HCT116 (cell line): ENCODE data around the gene IL1RN. TPM values are rescaled to one million over a fixed set of nuclear protein-coding genes. Genes with fewer than 3 reads are reported as not detected.

ENCODE experiments used
- ATAC-seq: fragments of 200-7000 bp; cut with Tn5 transposase; 2 replicates; pipeline ENCODE4 v1.9.1; 2020; ENCODE audit warnings: mild to moderate bottlenecking, moderate library complexity
- BruUV-seq: library from RNA; stranded (reverse); fragments of 400-500 nt; replicated peaks from 2 replicates; lab custom pipeline; 2021; lab: Mats Ljungman, UMichigan
- CTCF ChIA-PET: fragments of 300-600 bp; sonication (Branson Sonifier 250); formaldehyde crosslinking; loops from one replicate; lab custom pipeline; 2021; ENCODE audit warnings: antibody characterized with exemption; lab: Charles Lee
- POLR2A ChIA-PET: fragments of 300-600, 350-600 bp; sonication (Branson Sonifier 250); formaldehyde crosslinking; loops from one replicate; lab custom pipeline; 2021; ENCODE audit warnings: antibody characterized with exemption; lab: Charles Lee
- RAD21 ChIA-PET, 2 experiments: fragments of 300-600 bp; sonication (Branson Sonifier 250); formaldehyde crosslinking; loops; one replicate each; lab custom pipeline; 2023; ENCODE audit warnings: low total read pairs in 2 of 2; ENCODE audit not compliant: uncharacterized antibody in 2 of 2, unreplicated experiment in 2 of 2, low non-redundant PET in 1 of 2; lab: Charles Lee
- DNase-seq: peaks from one replicate; pipeline ENCODE4 v3.0.0-alpha.2; 2010; ENCODE audit warnings: low read depth, low spot score
- H2AFZ ChIP-seq: fragments of 200-600 bp; shearing (Covaris generic), sonication (generic); 2 replicates; pipeline ENCODE4 v1.6.1; 2017; ENCODE audit warnings: low read depth, mixed run types, mixed read lengths, antibody characterized with exemption, low read length; ENCODE audit not compliant: poor library complexity, severe bottlenecking
- H3K27ac ChIP-seq: 2 replicates; pipeline ENCODE4 v1.5.1; 2012; ENCODE audit warnings: low read depth, low read length
- H3K27me3 ChIP-seq: fragments of 200-600 bp; sonication (generic); 2 replicates; pipeline ENCODE4 v1.6.1; 2016; ENCODE audit warnings: mixed run types, low read length, mixed read lengths; ENCODE audit not compliant: insufficient read depth
- H3K36me3 ChIP-seq, 2 experiments: fragments of 200-500 bp in 1 of 2; fragments of 200-600 bp in 1 of 2; sonication (Bioruptor generic) in 1 of 2; sonication (generic) in 1 of 2; 2 replicates each; pipeline versions ENCODE4 v1.5.1 to v1.6.1; 2014 to 2016; ENCODE audit warnings: low read length in 2 of 2, inconsistent platforms in 1 of 2, mixed read lengths in 1 of 2, mixed run types in 1 of 2; ENCODE audit not compliant: insufficient read depth in 2 of 2, control insufficient read depth in 1 of 2
- H3K4me1 ChIP-seq, 2 experiments: fragments of 200-600 bp in 1 of 2; sonication (generic) in 1 of 2; 2 replicates each; pipeline versions ENCODE4 v1.5.1 to v1.6.1; 2012 to 2017; ENCODE audit warnings: low read length in 2 of 2, inconsistent platforms in 1 of 2, mild to moderate bottlenecking in 1 of 2, mixed read lengths in 1 of 2, mixed run types in 1 of 2, moderate library complexity in 1 of 2; ENCODE audit not compliant: insufficient read depth in 2 of 2, control insufficient read depth in 1 of 2
- H3K4me2 ChIP-seq: fragments of 200-600 bp; sonication (generic); 2 replicates; pipeline ENCODE4 v1.6.1; 2017; ENCODE audit warnings: mixed run types, low read length, mixed read lengths
- H3K4me3 ChIP-seq, 2 experiments: fragments of 200-600 bp in 1 of 2; sonication (generic) in 1 of 2; replicated peaks in 1 of 2; 2 replicates each; pipeline ENCODE4 v1.5.1; 2011 to 2016; ENCODE audit warnings: low read length in 2 of 2, control low read depth in 1 of 2, low read depth in 1 of 2, mild to moderate bottlenecking in 1 of 2, mixed read lengths in 1 of 2, mixed run types in 1 of 2
- H3K79me2 ChIP-seq: fragments of 200-600 bp; sonication (generic); 2 replicates; pipeline ENCODE4 v1.6.1; 2017; ENCODE audit warnings: mild to moderate bottlenecking, mixed run types, low read length, moderate library complexity, mixed read lengths; ENCODE audit not compliant: insufficient read depth
- H3K9ac ChIP-seq: fragments of 200-600 bp; sonication (generic); 2 replicates; pipeline ENCODE4 v1.6.1; 2016; ENCODE audit warnings: low read length, mixed read lengths
- H3K9me2 ChIP-seq: fragments of 200-600 bp; sonication (generic), shearing (Covaris generic); 2 replicates; pipeline ENCODE4 v1.6.1; 2017; ENCODE audit warnings: mixed run types, mild to moderate bottlenecking, moderate library complexity; ENCODE audit not compliant: insufficient read depth
- H3K9me3 ChIP-seq, 2 experiments: fragments of 200-500 bp in 1 of 2; fragments of 200-600 bp in 1 of 2; sonication (Bioruptor generic) in 1 of 2; sonication (generic) in 1 of 2; 2 replicates each; pipeline ENCODE4 v1.6.1; 2014 to 2017; ENCODE audit warnings: low read length in 2 of 2, mixed read lengths in 2 of 2, inconsistent platforms in 1 of 2, low read depth in 1 of 2, mild to moderate bottlenecking in 1 of 2, mixed run types in 1 of 2, moderate library complexity in 1 of 2; ENCODE audit not compliant: control insufficient read depth in 1 of 2, insufficient read depth in 1 of 2
- H4K20me1 ChIP-seq: fragments of 200-600 bp; sonication (generic), shearing (Covaris generic); 2 replicates; pipeline ENCODE4 v1.6.1; 2017; ENCODE audit warnings: mixed run types, mild to moderate bottlenecking, moderate library complexity; ENCODE audit not compliant: insufficient read depth
- ELF1 ChIP-seq: IDR thresholded peaks from 2 replicates; pipeline ENCODE4 v1.6.1; 2012; ENCODE audit warnings: low read depth, borderline replicate concordance
- EZH2 ChIP-seq: fragments of 200-600 bp; sonication (generic); IDR thresholded peaks from 2 replicates; pipeline ENCODE4 v1.6.1; 2017; ENCODE audit warnings: antibody characterized with exemption, mixed run types
- FOSL1 ChIP-seq: IDR thresholded peaks from 2 replicates; pipeline ENCODE4 v1.6.1; 2012; ENCODE audit warnings: low read depth
- JUND ChIP-seq: IDR thresholded peaks from 2 replicates; pipeline ENCODE4 v1.6.1; 2012
- POLR2A ChIP-seq: IDR thresholded peaks from 2 replicates; pipeline ENCODE4 v1.7.0; 2011; ENCODE audit warnings: borderline replicate concordance; ENCODE audit not compliant: insufficient read depth, insufficient read length; ENCODE audit errors: extremely low read depth
- POLR2AphosphoS5 ChIP-seq: IDR thresholded peaks from 2 replicates; pipeline ENCODE4 v1.6.1; 2011; ENCODE audit warnings: mild to moderate bottlenecking, low read depth, low read length, moderate library complexity
- RAD21 ChIP-seq: IDR thresholded peaks from 2 replicates; pipeline ENCODE4 v1.6.1; 2012; ENCODE audit warnings: low read depth, mild to moderate bottlenecking
- SRF ChIP-seq: IDR thresholded peaks from 2 replicates; pipeline ENCODE4 v1.6.1; 2012; ENCODE audit warnings: low read depth
- TCF7L2 ChIP-seq: IDR thresholded peaks from 2 replicates; pipeline ENCODE4 v1.7.0; 2011; ENCODE audit warnings: borderline replicate concordance, inconsistent platforms; ENCODE audit not compliant: insufficient read depth, insufficient read length; ENCODE audit errors: extremely low read depth
- ZNF274 ChIP-seq: fragments of 200-500 bp; sonication (Bioruptor generic); IDR thresholded peaks from 2 replicates; pipeline ENCODE4 v1.6.1; 2014; ENCODE audit warnings: mild to moderate bottlenecking, low read depth, low read length, inconsistent platforms
- intact Hi-C: fragments of 100-400 bp; cut with micrococcal nuclease; formaldehyde crosslinking; loops from 2 replicates; pipeline ENCODE4 v1.10.0; 2022
- total RNA-seq: library from RNA; stranded (reverse); gene quantifications from one replicate; pipeline ENCODE4 v1.2.1, GENCODE V29; 2021; ENCODE audit not compliant: unreplicated experiment
- TF ChIP-seq, protein P1 (sequence below): IDR thresholded peaks from 2 replicates; pipeline ENCODE4 v1.6.1; 2011; ENCODE audit warnings: mild to moderate bottlenecking, low read length, moderate library complexity; ENCODE audit not compliant: insufficient replicate concordance; ENCODE audit errors: extremely low read depth
- TF ChIP-seq, protein P2 (sequence below): IDR thresholded peaks from 2 replicates; pipeline ENCODE4 v1.6.1; 2012
- TF ChIP-seq, protein P3 (sequence below): IDR thresholded peaks from 2 replicates; pipeline ENCODE4 v1.6.1; 2012

IL1RN gene
- total RNA-seq, 1 experiment from 2014 or later, result 0.25 TPM

DNA sequence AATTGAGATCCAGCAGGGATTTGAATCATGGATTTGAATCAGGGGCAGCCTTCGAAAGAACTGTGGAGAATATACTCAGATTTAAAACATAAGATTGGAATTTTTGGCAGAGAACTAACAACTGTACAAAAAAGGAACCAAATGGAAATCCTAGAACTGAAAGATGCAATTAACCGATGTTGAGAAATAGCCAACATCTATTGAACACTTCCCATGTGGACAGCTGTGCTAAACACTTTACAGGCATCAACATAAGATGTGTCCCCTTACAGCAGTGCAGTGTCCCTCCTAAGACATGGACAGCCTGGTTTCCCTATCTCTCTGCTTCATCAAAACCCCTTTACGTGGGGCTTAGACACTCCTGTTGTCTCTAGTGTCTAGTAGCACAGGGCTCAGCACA is 3.7 kb upstream of the IL1RN start:
- POLR2A ChIA-PET, result no interaction called here
- peaks cover 5 to 18% of the 10 kb centered on the region in 2 experiments for H3K4me1 ChIP-seq
- H4K20me1 ChIP-seq, result no peaks in the 10 kb centered on the region

DNA sequence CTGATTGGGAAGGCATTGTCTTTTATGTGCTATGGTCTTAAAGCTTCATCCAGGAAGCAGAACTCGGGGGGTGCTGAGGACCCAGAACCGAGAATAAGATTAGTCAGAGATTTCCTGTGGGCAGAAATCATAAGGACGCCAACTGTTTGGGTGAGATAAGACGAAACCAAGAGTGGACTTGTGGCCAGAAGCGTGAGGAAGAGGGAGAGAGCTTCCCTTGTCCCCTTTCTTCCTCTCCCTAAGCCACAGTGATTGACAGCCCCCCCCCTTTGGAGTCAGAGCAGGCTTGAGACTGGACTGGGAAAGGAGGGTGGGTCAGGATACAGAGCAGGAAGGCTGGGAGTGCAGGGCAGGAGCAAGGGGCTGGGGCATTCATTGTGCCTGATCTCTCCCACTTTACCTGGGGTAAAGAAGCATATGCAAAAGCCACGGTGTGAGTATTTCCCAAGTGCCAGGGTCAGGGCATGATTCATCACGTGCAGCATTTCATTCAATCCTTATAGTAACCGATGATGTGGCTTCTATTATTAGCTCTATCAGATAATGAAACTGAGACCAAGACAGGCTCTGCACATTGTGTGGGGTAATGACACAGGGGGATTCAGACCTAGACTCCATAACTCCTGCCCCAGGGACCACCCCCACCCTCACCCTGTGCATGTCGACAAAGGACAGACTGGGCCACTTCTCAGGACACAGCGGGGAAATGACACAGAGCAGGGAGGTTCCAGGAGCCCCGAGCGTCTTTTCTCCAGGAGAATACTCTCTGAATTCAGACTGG is 3.0 kb upstream of the IL1RN start:
- ChIA-PET RAD21 (no interaction called here), CTCF (interaction anchor here (1.0 kb wide), 1 partner anchor 14 kb away, joined by 3 read pairs; no protein-coding TSS in a partner anchor), POLR2A (no interaction called here)
- no peaks in the 10 kb centered on the region for H4K20me1 ChIP-seq
- TF ChIP-seq, protein P1, sequence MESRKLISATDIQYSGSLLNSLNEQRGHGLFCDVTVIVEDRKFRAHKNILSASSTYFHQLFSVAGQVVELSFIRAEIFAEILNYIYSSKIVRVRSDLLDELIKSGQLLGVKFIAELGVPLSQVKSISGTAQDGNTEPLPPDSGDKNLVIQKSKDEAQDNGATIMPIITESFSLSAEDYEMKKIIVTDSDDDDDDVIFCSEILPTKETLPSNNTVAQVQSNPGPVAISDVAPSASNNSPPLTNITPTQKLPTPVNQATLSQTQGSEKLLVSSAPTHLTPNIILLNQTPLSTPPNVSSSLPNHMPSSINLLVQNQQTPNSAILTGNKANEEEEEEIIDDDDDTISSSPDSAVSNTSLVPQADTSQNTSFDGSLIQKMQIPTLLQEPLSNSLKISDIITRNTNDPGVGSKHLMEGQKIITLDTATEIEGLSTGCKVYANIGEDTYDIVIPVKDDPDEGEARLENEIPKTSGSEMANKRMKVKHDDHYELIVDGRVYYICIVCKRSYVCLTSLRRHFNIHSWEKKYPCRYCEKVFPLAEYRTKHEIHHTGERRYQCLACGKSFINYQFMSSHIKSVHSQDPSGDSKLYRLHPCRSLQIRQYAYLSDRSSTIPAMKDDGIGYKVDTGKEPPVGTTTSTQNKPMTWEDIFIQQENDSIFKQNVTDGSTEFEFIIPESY, result no peak
- TF ChIP-seq TCF7L2, result no peak
- intact Hi-C loops, result no loop called here
- no peak overlapping the region for H3K9ac ChIP-seq
- H3K9me2 ChIP-seq, result no peaks in the 10 kb centered on the region
- H3K4me1 ChIP-seq, result peaks cover 5 to 18% of the 10 kb centered on the region in 2 experiments
- BruUV-seq, result no TSS peak
- H2AFZ ChIP-seq, result peak overlapping the region; percentile 76
- no peaks in the 10 kb centered on the region for H3K9me3 ChIP-seq
- H3K27ac ChIP-seq, result no peak overlapping the region
- ATAC-seq, result peak; percentile 54
- H3K4me2 ChIP-seq, result peak overlapping the region; percentile 58
- no peaks in the 10 kb centered on the region for H3K79me2 ChIP-seq
- H3K27me3 ChIP-seq, result no peaks in the 10 kb centered on the region; the same call in 1 of the 2 replicates
- no peaks in the 10 kb centered on the region for H3K36me3 ChIP-seq
- 0 out of 4 replicates have a peak overlapping the region, but pooled peaks of 1 of the 2 experiments have one; percentile 2 for H3K4me3 ChIP-seq
- no peak for DNase-seq

More for the DNA sequence above, 3.7 kb upstream of the IL1RN start:
- no peak overlapping the region for H3K27ac ChIP-seq
- H3K36me3 ChIP-seq, result no peaks in the 10 kb centered on the region
- intact Hi-C loops, result no loop called here
- TF ChIP-seq, protein P2, sequence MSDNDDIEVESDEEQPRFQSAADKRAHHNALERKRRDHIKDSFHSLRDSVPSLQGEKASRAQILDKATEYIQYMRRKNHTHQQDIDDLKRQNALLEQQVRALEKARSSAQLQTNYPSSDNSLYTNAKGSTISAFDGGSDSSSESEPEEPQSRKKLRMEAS, result no peak
- TF ChIP-seq JUND (no peak), SRF (no peak), FOSL1 (no peak), ZNF274 (no peak), RAD21 (no peak), POLR2AphosphoS5 (no peak), POLR2A (no peak), ELF1 (no peak), EZH2 (no peak)
- TF ChIP-seq, protein P3, sequence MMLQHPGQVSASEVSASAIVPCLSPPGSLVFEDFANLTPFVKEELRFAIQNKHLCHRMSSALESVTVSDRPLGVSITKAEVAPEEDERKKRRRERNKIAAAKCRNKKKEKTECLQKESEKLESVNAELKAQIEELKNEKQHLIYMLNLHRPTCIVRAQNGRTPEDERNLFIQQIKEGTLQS, result no peak
- H3K4me2 ChIP-seq, result no peak overlapping the region
- no peaks in the 10 kb centered on the region for H3K9me3 ChIP-seq
- no peak overlapping the region for H3K4me3 ChIP-seq
- DNase-seq (no peak), ATAC-seq (no peak)
- no peaks in the 10 kb centered on the region for H3K9me2 ChIP-seq
- H3K9ac ChIP-seq, result no peak overlapping the region
- ChIA-PET RAD21 (no interaction called here), CTCF (no interaction called here)
- H3K79me2 ChIP-seq, result no peaks in the 10 kb centered on the region
- no peaks in the 10 kb centered on the region; the same call in 1 of the 2 replicates for H3K27me3 ChIP-seq
- no TSS peak for BruUV-seq
- H2AFZ ChIP-seq, result no peak overlapping the region
